BLaER1 (cell line): ENCODE measurements around the gene DYNLT5.
"Not testable (repeated sequence)": the region's sequence is repeated elsewhere in the genome, so short reads cannot be mapped to it uniquely, and the experiment has no call there.

Source experiments
- H3K27ac ChIP-seq: shearing (Covaris generic); formaldehyde crosslinking; 2 replicates; pipeline ENCODE4 v1.8.1; 2022
- H3K27me3 ChIP-seq: shearing (Covaris generic); formaldehyde crosslinking; 2 replicates; pipeline ENCODE4 v1.8.1; 2022
- H3K36me3 ChIP-seq: shearing (Covaris generic); formaldehyde crosslinking; 2 replicates; pipeline ENCODE4 v1.8.1; 2022
- H3K4me1 ChIP-seq: shearing (Covaris generic); formaldehyde crosslinking; 2 replicates; pipeline ENCODE4 v1.8.1; 2022
- H3K4me2 ChIP-seq: shearing (Covaris generic); formaldehyde crosslinking; 2 replicates; pipeline ENCODE4 v1.8.1; 2022
- H3K4me3 ChIP-seq: shearing (Covaris generic); formaldehyde crosslinking; 2 replicates; pipeline ENCODE4 v1.8.1; 2022
- H3K9ac ChIP-seq: shearing (Covaris generic); formaldehyde crosslinking; 2 replicates; pipeline ENCODE4 v1.8.1; 2022
- H3K9me3 ChIP-seq: shearing (Covaris generic); formaldehyde crosslinking; 2 replicates; pipeline ENCODE4 v1.8.1; 2022
- H4K20me1 ChIP-seq: shearing (Covaris generic); formaldehyde crosslinking; 2 replicates; pipeline ENCODE4 v1.8.1; 2022
- Cebpa-rat ChIP-seq: shearing (Covaris generic); IDR thresholded peaks from 2 replicates; pipeline ENCODE4 v1.8.1; 2022

DYNLT5 gene

GRCh38 chr1:66729523-66729922 is 22.7 kb upstream of the DYNLT5 start:
- Histone ChIP-seq H3K4me2 (no peak overlapping the region), H3K36me3 (no peaks in the 10 kb centered on the region), H4K20me1 (no peaks in the 10 kb centered on the region), H3K9ac (no peak overlapping the region), H3K4me3 (no peak overlapping the region), H3K27me3 (no peaks in the 10 kb centered on the region), H3K9me3 (peaks cover 4% of the 10 kb centered on the region; the same call in 1 of the 2 replicates), H3K4me1 (peaks cover 4% of the 10 kb centered on the region; the same call in 1 of the 2 replicates), H3K27ac (no peak overlapping the region)
- no peak for TF ChIP-seq Cebpa-rat

DNA sequence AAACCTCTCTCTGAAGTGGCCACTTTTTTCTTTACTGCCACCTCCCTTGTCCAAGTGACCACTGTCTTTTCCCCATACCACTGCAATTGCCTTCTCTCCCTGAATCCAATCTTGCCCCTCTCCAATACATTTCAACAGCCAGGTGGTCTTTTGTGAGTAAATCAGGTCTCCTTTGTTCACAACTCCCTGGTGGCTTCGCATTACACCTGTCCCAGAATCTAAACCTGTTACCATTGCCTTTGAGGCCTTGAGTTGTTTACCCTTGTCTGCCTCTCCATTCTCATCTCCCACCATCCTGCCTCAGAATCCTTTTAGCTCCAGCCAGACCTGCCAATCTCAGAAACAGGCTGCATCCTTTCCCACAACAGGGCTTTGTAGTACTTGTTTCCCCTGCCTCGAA is 21.8 kb upstream of the DYNLT5 start:
- Histone ChIP-seq H3K27me3 (no peaks in the 10 kb centered on the region), H3K4me2 (no peak overlapping the region), H3K9ac (no peak overlapping the region), H3K9me3 (peaks cover 4% of the 10 kb centered on the region; the same call in 1 of the 2 replicates), H4K20me1 (no peaks in the 10 kb centered on the region), H3K4me3 (no peak overlapping the region), H3K27ac (no peak overlapping the region), H3K4me1 (peaks cover 4% of the 10 kb centered on the region; the same call in 1 of the 2 replicates), H3K36me3 (no peaks in the 10 kb centered on the region)
- no peak for TF ChIP-seq Cebpa-rat

GRCh38 chr1:66731170-66731865 is 20.9 kb upstream of the DYNLT5 start:
- Histone ChIP-seq H3K4me1 (peaks cover 4% of the 10 kb centered on the region; the same call in 1 of the 2 replicates), H4K20me1 (no peaks in the 10 kb centered on the region), H3K4me2 (no peak overlapping the region), H3K27me3 (no peaks in the 10 kb centered on the region), H3K9ac (no peak overlapping the region), H3K9me3 (peaks cover 4% of the 10 kb centered on the region; the same call in 1 of the 2 replicates), H3K27ac (no peak overlapping the region), H3K4me3 (no peak overlapping the region), H3K36me3 (no peaks in the 10 kb centered on the region)
- TF ChIP-seq Cebpa-rat: no peak

GRCh38 chr1:66732407-66733166 is 19.7 kb upstream of the DYNLT5 start:
- no peak for TF ChIP-seq Cebpa-rat
- no peaks in the 10 kb centered on the region for H3K36me3 ChIP-seq
- H3K27ac ChIP-seq: no peak overlapping the region
- H3K9ac ChIP-seq: no peak overlapping the region
- peaks cover 4% of the 10 kb centered on the region; the same call in 1 of the 2 replicates for H3K9me3 ChIP-seq
- no peak overlapping the region for H3K4me2 ChIP-seq
- peaks cover 4% of the 10 kb centered on the region; the same call in 1 of the 2 replicates for H3K4me1 ChIP-seq
- no peak overlapping the region for H3K4me3 ChIP-seq
- no peaks in the 10 kb centered on the region for H4K20me1 ChIP-seq
- H3K27me3 ChIP-seq: no peaks in the 10 kb centered on the region

- Histone ChIP-seq H3K4me1 (peaks cover 12% of the 10 kb centered on the region), H3K27ac (no peak overlapping the region), H3K36me3 (no peaks in the 10 kb centered on the region), H3K27me3 (no peaks in the 10 kb centered on the region), H3K9me3 (peaks cover 4% of the 10 kb centered on the region; the same call in 1 of the 2 replicates), H3K4me2 (no peak overlapping the region), H3K9ac (no peak overlapping the region), H4K20me1 (no peaks in the 10 kb centered on the region), H3K4me3 (no peak overlapping the region)
- no peak for TF ChIP-seq Cebpa-rat
Observed at GRCh38 chr1:66733348-66734017, 18.8 kb upstream of the DYNLT5 start.

- H3K4me3 ChIP-seq, H3K27me3 ChIP-seq, H4K20me1 ChIP-seq, H3K27ac ChIP-seq, H3K9me3 ChIP-seq, H3K4me2 ChIP-seq, H3K36me3 ChIP-seq, H3K9ac ChIP-seq: not testable (repeated sequence)
- peaks cover 23% of the 10 kb centered on the region for H3K4me1 ChIP-seq
Observed at GRCh38 chr1:66734531-66734930, 17.7 kb upstream of the DYNLT5 start.

DNA sequence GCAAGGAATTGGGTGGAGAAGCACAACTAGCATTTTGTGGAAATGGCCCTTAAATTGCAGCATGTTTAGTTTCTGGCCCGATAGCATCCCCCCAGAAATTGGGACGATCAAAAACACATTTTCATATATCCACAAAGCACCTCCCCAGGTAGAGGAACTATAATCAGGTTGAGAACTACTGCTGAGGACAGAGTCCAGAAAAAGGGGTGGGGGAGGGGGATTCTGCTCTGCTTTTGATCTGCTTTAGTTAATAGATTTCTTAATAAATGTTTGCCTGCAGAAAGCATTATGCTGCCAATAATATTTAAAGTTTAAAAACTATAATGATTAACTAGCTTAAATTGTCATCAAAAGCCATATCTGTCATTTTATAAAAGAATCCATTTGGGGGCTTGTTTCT is 14.4 kb upstream of the DYNLT5 start:
- H3K9me3 ChIP-seq: peaks cover 7% of the 10 kb centered on the region; the same call in 1 of the 2 replicates
- peaks cover 25% of the 10 kb centered on the region for H3K4me1 ChIP-seq
- no peak overlapping the region for H3K27ac ChIP-seq
- H3K27me3 ChIP-seq: no peaks in the 10 kb centered on the region
- no peaks in the 10 kb centered on the region for H4K20me1 ChIP-seq
- H3K9ac ChIP-seq: no peak overlapping the region
- no peak for TF ChIP-seq Cebpa-rat
- peak overlapping the region; percentile 74 for H3K4me2 ChIP-seq
- H3K4me3 ChIP-seq: no peak overlapping the region
- no peaks in the 10 kb centered on the region for H3K36me3 ChIP-seq

GRCh38 chr1:66739401-66740157 is 12.7 kb upstream of the DYNLT5 start:
- Histone ChIP-seq H3K4me2 (peak overlapping the region; percentile 74), H3K27ac (peak overlapping the region; percentile 20; the same call in 1 of the 2 replicates), H4K20me1 (no peaks in the 10 kb centered on the region), H3K9ac (no peak overlapping the region), H3K27me3 (no peaks in the 10 kb centered on the region), H3K36me3 (no peaks in the 10 kb centered on the region), H3K4me1 (peaks cover 25% of the 10 kb centered on the region), H3K9me3 (peaks cover 7% of the 10 kb centered on the region; the same call in 1 of the 2 replicates), H3K4me3 (no peak overlapping the region)
- TF ChIP-seq Cebpa-rat: no peak

GRCh38 chr1:66745451-66745850 is 6.8 kb upstream of the DYNLT5 start:
- H3K36me3 ChIP-seq: no peaks in the 10 kb centered on the region

More at GRCh38 chr1:66745451-66745850, 6.8 kb upstream of the DYNLT5 start:
- Histone ChIP-seq H3K9ac (no peak overlapping the region), H4K20me1 (no peaks in the 10 kb centered on the region), H3K27me3 (no peaks in the 10 kb centered on the region), H3K27ac (no peak overlapping the region), H3K4me2 (no peak overlapping the region), H3K9me3 (peaks cover 7% of the 10 kb centered on the region; the same call in 1 of the 2 replicates), H3K4me1 (no peaks in the 10 kb centered on the region), H3K4me3 (no peak overlapping the region)
- no peak for TF ChIP-seq Cebpa-rat
